HepG2 (cell line): ENCODE measurements around the gene SCUBE1. TPM values are rescaled to one million over a fixed set of nuclear protein-coding genes. Genes with fewer than 3 reads are reported as not detected.

ENCODE experiments used
- CENPBD1 ChIP-seq: sonication (generic); formaldehyde crosslinking; IDR thresholded peaks from 2 replicates; pipeline ENCODE4 v1.8.0; 2022; ENCODE audit warnings: missing genetic modification reagents, low read depth, mild to moderate bottlenecking, borderline replicate concordance
- FOXA3 ChIP-seq: IDR thresholded peaks from 2 replicates; pipeline ENCODE4 v1.6.1; 2016; ENCODE audit warnings: missing genetic modification reagents, missing compliant biosample characterization
- GTF3A ChIP-seq: sonication (generic); formaldehyde crosslinking; conservative IDR thresholded peaks from 2 replicates; pipeline ENCODE4 v1.4.0; 2020; ENCODE audit warnings: mild to moderate bottlenecking, missing genetic modification reagents
- JDP2 ChIP-seq: sonication (generic); formaldehyde crosslinking; IDR thresholded peaks from 2 replicates; pipeline ENCODE4 v1.8.1; 2022; ENCODE audit warnings: missing genetic modification reagents, borderline replicate concordance
- JUN ChIP-seq: sonication (generic); formaldehyde crosslinking; IDR thresholded peaks from 2 replicates; pipeline ENCODE4 v1.4.0; 2020; ENCODE audit warnings: mild to moderate bottlenecking, missing genetic modification reagents
- NPAS2 ChIP-seq: sonication (generic); formaldehyde crosslinking; IDR thresholded peaks from 2 replicates; pipeline ENCODE4 v1.8.0; 2022; ENCODE audit warnings: mild to moderate bottlenecking, missing genetic modification reagents, borderline replicate concordance
- RBM39 ChIP-seq: fragments of 200-400 bp; formaldehyde crosslinking; IDR thresholded peaks from one replicate; pipeline ENCODE4 v1.6.1; 2018; ENCODE audit warnings: antibody characterized with exemption, mild to moderate bottlenecking, low read depth, low read length; ENCODE audit not compliant: poor library complexity, severe bottlenecking
- SAFB2 ChIP-seq: sonication (generic); formaldehyde crosslinking; IDR thresholded peaks from 2 replicates; pipeline ENCODE4 v1.5.1; 2020; ENCODE audit warnings: missing genetic modification reagents, low read depth, mild to moderate bottlenecking, borderline replicate concordance
- TCF7L2 ChIP-seq: IDR thresholded peaks from 2 replicates; pipeline ENCODE4 v1.6.1; 2011; ENCODE audit warnings: mild to moderate bottlenecking, low read depth, low read length, moderate library complexity
- THAP7 ChIP-seq: sonication (generic); formaldehyde crosslinking; IDR thresholded peaks from 2 replicates; pipeline ENCODE4 v1.8.1; 2023; ENCODE audit warnings: mild to moderate bottlenecking, missing genetic modification reagents
- ZEB1 ChIP-seq: IDR thresholded peaks from 2 replicates; pipeline ENCODE4 v1.6.1; 2012; ENCODE audit warnings: mild to moderate bottlenecking, low read depth, inconsistent platforms; ENCODE audit not compliant: insufficient replicate concordance
- ZFP90 ChIP-seq: sonication (generic); formaldehyde crosslinking; IDR thresholded peaks from 2 replicates; pipeline ENCODE4 v1.8.0; 2022; ENCODE audit warnings: missing genetic modification reagents, mild to moderate bottlenecking, inconsistent platforms, borderline replicate concordance
- ZNF10 ChIP-seq: sonication (generic); formaldehyde crosslinking; IDR thresholded peaks from 2 replicates; pipeline ENCODE4 v1.4.0; 2020; ENCODE audit warnings: mild to moderate bottlenecking, low read depth, missing genetic modification reagents, borderline replicate concordance
- ZNF326 ChIP-seq: sonication (generic); formaldehyde crosslinking; IDR thresholded peaks from 2 replicates; pipeline ENCODE4 v1.4.0; 2020; ENCODE audit warnings: missing genetic modification reagents, borderline replicate concordance
- ZNF350 ChIP-seq: sonication (generic); formaldehyde crosslinking; IDR thresholded peaks from 2 replicates; pipeline ENCODE4 v1.4.0; 2020; ENCODE audit warnings: mild to moderate bottlenecking, low read depth, missing genetic modification reagents, borderline replicate concordance
- ZNF564 ChIP-seq: sonication (generic); formaldehyde crosslinking; IDR thresholded peaks from 2 replicates; pipeline ENCODE4 v1.8.1; 2023; ENCODE audit warnings: mild to moderate bottlenecking, missing genetic modification reagents
- ZNF709 ChIP-seq: sonication (generic); formaldehyde crosslinking; IDR thresholded peaks from 2 replicates; pipeline ENCODE4 v1.5.0; 2020; ENCODE audit warnings: mild to moderate bottlenecking, missing genetic modification reagents
- ZNF713 ChIP-seq: sonication (generic); formaldehyde crosslinking; IDR thresholded peaks from 2 replicates; pipeline ENCODE4 v1.4.0; 2020; ENCODE audit warnings: mild to moderate bottlenecking, missing genetic modification reagents
- ZNF788 ChIP-seq: sonication (generic); formaldehyde crosslinking; IDR thresholded peaks from 2 replicates; pipeline ENCODE4 v1.5.0; 2020; ENCODE audit warnings: mild to moderate bottlenecking, missing genetic modification reagents, borderline replicate concordance
- polyA plus RNA-seq, 8 experiments: library from polyadenylated mRNA; depleted of rRNA in 3 of 8; stranded (reverse) in 7 of 8; unstranded in 1 of 8; fragments of >200 nt; fragmentation: Illumina TruSeq in 4 of 8; extraction: Trizol in 4 of 8; gene quantifications; 2 replicates each; pipeline versions ENCODE4 v1.2.1 to v1.2.3, GENCODE V29; 2011 to 2016; ENCODE audit warnings: low read depth in 4 of 8, missing spikeins in 1 of 8, mixed read lengths in 1 of 8; ENCODE audit not compliant: insufficient read depth in 1 of 8
- total RNA-seq, 5 experiments: library from RNA; depleted of rRNA; stranded (reverse); fragments of >200 nt; fragmentation: Illumina TruSeq; extraction: Trizol; gene quantifications; 2 replicates each; pipeline ENCODE4 v1.2.3, GENCODE V29; 2016; ENCODE audit warnings: low read depth in 1 of 5
- TF ChIP-seq, protein P1 (sequence below): IDR thresholded peaks from 2 replicates; pipeline ENCODE4 v1.6.1; 2012; ENCODE audit warnings: low read length, improper control_type of control experiment
- TF ChIP-seq, protein P2 (sequence below): sonication (generic); formaldehyde crosslinking; IDR thresholded peaks from 2 replicates; pipeline ENCODE4 v1.4.0; 2020; ENCODE audit warnings: missing genetic modification reagents, mild to moderate bottlenecking, borderline replicate concordance

SCUBE1 gene
- total and polyA plus RNA-seq, 2 of the 13 experiments (the other 11 are each of a cell fraction or from before 2014, with no cell fraction given) = under 0.01 to 0.05 TPM

- TF ChIP-seq, protein P1, sequence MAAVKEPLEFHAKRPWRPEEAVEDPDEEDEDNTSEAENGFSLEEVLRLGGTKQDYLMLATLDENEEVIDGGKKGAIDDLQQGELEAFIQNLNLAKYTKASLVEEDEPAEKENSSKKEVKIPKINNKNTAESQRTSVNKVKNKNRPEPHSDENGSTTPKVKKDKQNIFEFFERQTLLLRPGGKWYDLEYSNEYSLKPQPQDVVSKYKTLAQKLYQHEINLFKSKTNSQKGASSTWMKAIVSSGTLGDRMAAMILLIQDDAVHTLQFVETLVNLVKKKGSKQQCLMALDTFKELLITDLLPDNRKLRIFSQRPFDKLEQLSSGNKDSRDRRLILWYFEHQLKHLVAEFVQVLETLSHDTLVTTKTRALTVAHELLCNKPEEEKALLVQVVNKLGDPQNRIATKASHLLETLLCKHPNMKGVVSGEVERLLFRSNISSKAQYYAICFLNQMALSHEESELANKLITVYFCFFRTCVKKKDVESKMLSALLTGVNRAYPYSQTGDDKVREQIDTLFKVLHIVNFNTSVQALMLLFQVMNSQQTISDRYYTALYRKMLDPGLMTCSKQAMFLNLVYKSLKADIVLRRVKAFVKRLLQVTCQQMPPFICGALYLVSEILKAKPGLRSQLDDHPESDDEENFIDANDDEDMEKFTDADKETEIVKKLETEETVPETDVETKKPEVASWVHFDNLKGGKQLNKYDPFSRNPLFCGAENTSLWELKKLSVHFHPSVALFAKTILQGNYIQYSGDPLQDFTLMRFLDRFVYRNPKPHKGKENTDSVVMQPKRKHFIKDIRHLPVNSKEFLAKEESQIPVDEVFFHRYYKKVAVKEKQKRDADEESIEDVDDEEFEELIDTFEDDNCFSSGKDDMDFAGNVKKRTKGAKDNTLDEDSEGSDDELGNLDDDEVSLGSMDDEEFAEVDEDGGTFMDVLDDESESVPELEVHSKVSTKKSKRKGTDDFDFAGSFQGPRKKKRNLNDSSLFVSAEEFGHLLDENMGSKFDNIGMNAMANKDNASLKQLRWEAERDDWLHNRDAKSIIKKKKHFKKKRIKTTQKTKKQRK = no peak
- no peak for TF ChIP-seq CENPBD1 (CRISPR knock-in tag)
- TF ChIP-seq RBM39 = no peak
- TF ChIP-seq ZEB1 = no peak
- no peak for TF ChIP-seq JDP2 (CRISPR knock-in tag)
- TF ChIP-seq ZNF709 = no peak
- TF ChIP-seq NPAS2 (CRISPR knock-in tag) = no peak
- TF ChIP-seq SAFB2 (CRISPR knock-in tag) = no peak
- no peak for TF ChIP-seq ZNF10 (CRISPR knock-in tag)
- no peak for TF ChIP-seq TCF7L2
- no peak for TF ChIP-seq JUN (CRISPR knock-in tag)
- TF ChIP-seq, protein P2, sequence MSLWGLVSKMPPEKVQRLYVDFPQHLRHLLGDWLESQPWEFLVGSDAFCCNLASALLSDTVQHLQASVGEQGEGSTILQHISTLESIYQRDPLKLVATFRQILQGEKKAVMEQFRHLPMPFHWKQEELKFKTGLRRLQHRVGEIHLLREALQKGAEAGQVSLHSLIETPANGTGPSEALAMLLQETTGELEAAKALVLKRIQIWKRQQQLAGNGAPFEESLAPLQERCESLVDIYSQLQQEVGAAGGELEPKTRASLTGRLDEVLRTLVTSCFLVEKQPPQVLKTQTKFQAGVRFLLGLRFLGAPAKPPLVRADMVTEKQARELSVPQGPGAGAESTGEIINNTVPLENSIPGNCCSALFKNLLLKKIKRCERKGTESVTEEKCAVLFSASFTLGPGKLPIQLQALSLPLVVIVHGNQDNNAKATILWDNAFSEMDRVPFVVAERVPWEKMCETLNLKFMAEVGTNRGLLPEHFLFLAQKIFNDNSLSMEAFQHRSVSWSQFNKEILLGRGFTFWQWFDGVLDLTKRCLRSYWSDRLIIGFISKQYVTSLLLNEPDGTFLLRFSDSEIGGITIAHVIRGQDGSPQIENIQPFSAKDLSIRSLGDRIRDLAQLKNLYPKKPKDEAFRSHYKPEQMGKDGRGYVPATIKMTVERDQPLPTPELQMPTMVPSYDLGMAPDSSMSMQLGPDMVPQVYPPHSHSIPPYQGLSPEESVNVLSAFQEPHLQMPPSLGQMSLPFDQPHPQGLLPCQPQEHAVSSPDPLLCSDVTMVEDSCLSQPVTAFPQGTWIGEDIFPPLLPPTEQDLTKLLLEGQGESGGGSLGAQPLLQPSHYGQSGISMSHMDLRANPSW (CRISPR knock-in tag) = no peak
- no peak for TF ChIP-seq ZNF326 (CRISPR knock-in tag)
- no peak for TF ChIP-seq GTF3A (CRISPR knock-in tag)
- TF ChIP-seq ZNF350 (CRISPR knock-in tag) = peak; percentile 81
- TF ChIP-seq ZNF788 (CRISPR knock-in tag) = peak; percentile 93; the same call in 1 of the 2 replicates
- TF ChIP-seq THAP7 = no peak
- TF ChIP-seq ZNF564 (CRISPR knock-in tag) = peak; percentile 55; the same call in 1 of the 2 replicates
- TF ChIP-seq FOXA3 = no peak; the same call in none of the 2 replicates
- peak; percentile 86; the same call in 1 of the 2 replicates for TF ChIP-seq ZFP90 (CRISPR knock-in tag)
- no peak for TF ChIP-seq ZNF713 (CRISPR knock-in tag)
Measured at GRCh38 chr22:43187171-43188099, 155.7 kb downstream of the SCUBE1 start (continued).
